NCI-H2081 treated with DMSO at 0.1 percent for 48 hours (cell line): ENCODE data around the gene CBARP.

Experiments
- DNase-seq: peaks from one replicate; lab custom pipeline; 2025; lab: John Stamatoyannopoulos, UW

Gene CBARP

GRCh38 chr19:1265615-1266128, 27.9 kb upstream of the CBARP start:
- DNase-seq = no peak

GRCh38 chr19:1264801-1265614, 27.2 kb upstream of the CBARP start:
- DNase-seq = no peak

GRCh38 chr19:1263188-1263587, 25.4 kb upstream of the CBARP start:
- no peak for DNase-seq

GRCh38 chr19:1262623-1263123, 24.9 kb upstream of the CBARP start:
- no peak for DNase-seq

GRCh38 chr19:1261798-1262622, 24.2 kb upstream of the CBARP start:
- no peak for DNase-seq

GRCh38 chr19:1261538-1261797, 23.7 kb upstream of the CBARP start:
- no peak for DNase-seq

- peak; percentile 85 for DNase-seq
These were observed 23.1 kb upstream of the CBARP start for GRCh38 chr19:1260749-1261537.

GRCh38 chr19:1259876-1260748, 22.3 kb upstream of the CBARP start:
- DNase-seq = no peak

GRCh38 chr19:1259206-1259875, 21.5 kb upstream of the CBARP start:
- no peak for DNase-seq

GRCh38 chr19:1258707-1259205, 21.0 kb upstream of the CBARP start:
- DNase-seq = no peak

GRCh38 chr19:1258163-1258492, 20.3 kb upstream of the CBARP start:
- no peak for DNase-seq

GRCh38 chr19:1257475-1258162, 19.8 kb upstream of the CBARP start:
- no peak for DNase-seq

- no peak for DNase-seq
These were observed 19.1 kb upstream of the CBARP start for GRCh38 chr19:1256646-1257474.

GRCh38 chr19:1255186-1256161, 17.7 kb upstream of the CBARP start:
- DNase-seq = no peak

- DNase-seq = no peak
These were observed 16.9 kb upstream of the CBARP start for GRCh38 chr19:1254530-1255185.

GRCh38 chr19:1254081-1254527, 16.3 kb upstream of the CBARP start:
- no peak for DNase-seq

GRCh38 chr19:1253514-1254080, 15.8 kb upstream of the CBARP start:
- no peak for DNase-seq
